Spleen (tissue), 7 donors: ENCODE data around the gene SKOR1.

ENCODE experiments used
- CTCF ChIP-seq, 11 experiments: fragments of 200-600 bp in 7 of 11; fragments of 450-650 bp in 4 of 11; sonication (generic) in 4 of 11; IDR thresholded peaks in 8 of 11; conservative IDR thresholded peaks in 3 of 11; 1 replicate in 7 of 11; 2 replicates in 4 of 11; pipeline versions ENCODE4 v1.4.0 to v1.8.0; 2016 to 2021; ENCODE audit warnings: antibody characterized with exemption in 11 of 11, inconsistent platforms in 4 of 11, mild to moderate bottlenecking in 1 of 11
- POLR2A ChIP-seq, 3 donors: fragments of 450-650 bp; IDR thresholded peaks; one replicate each; pipeline ENCODE4 v1.5.1; 2017; ENCODE audit warnings: antibody characterized with exemption in 3 of 3, mild to moderate bottlenecking in 1 of 3
- POLR2AphosphoS5 ChIP-seq, 3 donors: sonication (generic); formaldehyde crosslinking; IDR thresholded peaks; one replicate each; pipeline ENCODE4 v1.5.1; 2017; ENCODE audit warnings: antibody characterized with exemption in 3 of 3
- donor health status: DM: no; HTN: no; CAD: no; lungs with moderate emphysema.
- donor health status: DM: no; HTN: no; CAD: no.
- donor health status: DM: no; HTN: no; CAD: no.

GRCh38 chr15:67803299-67803698 lies 22.0 kb upstream of the SKOR1 start:
- TF ChIP-seq CTCF (IDR thresholded peaks at IDR 0.05 in 8 of 11, conservative IDR thresholded peaks at IDR 0.05 in 3 of 11) (no peak), POLR2AphosphoS5 (IDR thresholded peaks at IDR 0.05) (no peak), POLR2A (IDR thresholded peaks at IDR 0.05) (no peak)
